ENCODE data around the gene KRT33A.

The KRT33A gene

DNA sequence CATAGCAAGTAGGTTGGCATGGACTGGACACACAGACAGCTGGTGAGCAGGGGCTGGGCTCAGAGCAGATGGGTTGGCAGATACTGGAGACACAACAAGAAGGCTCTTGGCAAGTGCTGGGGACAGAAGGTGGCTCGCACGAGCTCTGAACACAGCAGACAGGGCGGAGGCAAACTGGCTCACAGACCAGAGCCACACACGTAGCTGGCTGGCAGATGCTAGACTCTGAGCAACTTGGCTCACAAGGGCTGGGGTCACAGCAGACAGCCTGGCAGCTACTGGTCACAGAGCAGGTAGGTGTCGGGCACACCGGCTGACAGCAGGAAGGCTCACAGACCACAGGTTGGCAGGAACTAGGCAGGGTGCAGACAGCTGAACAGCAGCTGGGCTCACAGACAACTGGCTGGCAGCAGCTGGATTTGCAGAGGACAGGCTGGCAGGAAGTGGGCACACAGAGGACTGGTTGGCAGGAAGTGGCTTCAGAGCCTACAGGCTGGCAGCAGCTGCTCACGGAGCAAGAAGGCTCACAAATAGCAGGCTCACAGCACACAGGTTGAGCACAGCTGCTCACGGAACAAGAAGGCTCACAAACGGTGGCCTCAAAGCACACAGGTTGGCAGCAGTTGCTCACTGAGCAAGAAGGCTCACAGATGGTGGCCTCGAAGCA lies 42.2 kb downstream of the KRT33A start:
- Histone ChIP-seq H3K27ac (no peak overlapping the region), H3K9me3 (ENCODE audit: low read depth, low read length) (no peaks in the 10 kb centered on the region), H3K36me3 (ENCODE audit: insufficient read depth, low read length) (no peaks in the 10 kb centered on the region), H3K4me3 (no peak overlapping the region), H3K9ac (ENCODE audit: insufficient read length) (no peak overlapping the region)
- DNase-seq (ENCODE audit: low read depth, low spot score), result no peak
- TF ChIP-seq FOXP2 (optimal IDR thresholded peaks at IDR 0.05; ENCODE audit: control extremely low read depth, extremely low read length, insufficient read depth), result no peak

DNA sequence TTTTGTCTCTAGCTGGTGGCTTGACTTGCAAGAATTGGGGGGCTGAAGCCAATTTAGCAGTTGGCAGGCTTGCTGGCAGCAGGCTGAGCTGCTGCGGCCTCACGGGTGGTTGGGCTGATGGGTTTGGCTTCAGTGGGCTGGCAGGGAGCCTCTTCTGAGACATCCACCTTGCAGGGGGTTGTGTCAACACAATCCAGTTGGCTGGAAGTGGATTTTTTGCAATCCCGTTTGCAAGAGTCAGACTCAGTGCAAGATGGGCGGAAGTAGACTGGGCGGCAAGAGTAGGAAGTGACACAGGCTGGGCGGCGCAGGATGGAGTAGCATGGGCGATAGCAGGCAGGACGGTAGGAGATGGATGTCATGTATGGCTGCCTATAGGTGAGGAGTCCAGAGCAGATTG lies 43.0 kb downstream of the KRT33A start:
- Histone ChIP-seq H3K4me3 (no peak overlapping the region), H3K9ac (ENCODE audit: insufficient read length) (no peak overlapping the region), H3K27ac (no peak overlapping the region), H3K9me3 (ENCODE audit: low read depth, low read length) (no peaks in the 10 kb centered on the region), H3K36me3 (ENCODE audit: insufficient read depth, low read length) (no peaks in the 10 kb centered on the region)
- no peak for DNase-seq (ENCODE audit: low read depth, low spot score)
- TF ChIP-seq FOXP2 (optimal IDR thresholded peaks at IDR 0.05; ENCODE audit: control extremely low read depth, extremely low read length, insufficient read depth) (no peak), EZH2 (IDR thresholded peaks at IDR 0.05) (no peak), POLR2AphosphoS5 (IDR thresholded peaks at IDR 0.05; ENCODE audit: borderline replicate concordance, low read depth, low read length) (no peak)

DNA sequence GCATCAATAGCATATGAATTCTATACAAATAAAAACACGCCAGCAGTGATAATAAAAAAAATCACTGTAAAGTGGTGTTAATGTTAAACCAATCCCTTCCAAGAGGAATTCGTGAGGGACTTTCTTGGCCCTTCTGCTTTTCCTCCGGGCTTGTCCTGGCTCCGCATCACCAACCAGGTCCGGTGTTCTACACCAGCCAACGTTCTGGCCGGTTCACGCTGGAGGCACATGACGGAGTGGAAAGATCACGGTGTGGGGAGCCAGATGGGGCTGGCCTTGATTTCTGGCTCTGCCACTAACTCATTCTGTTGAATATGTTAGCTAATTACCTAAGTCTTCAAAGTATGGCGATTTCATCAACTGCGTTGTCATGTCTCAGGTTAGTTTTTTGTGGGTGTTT lies 46.5 kb downstream of the KRT33A start:
- no peak for DNase-seq (ENCODE audit: low read depth, low spot score)
- TF ChIP-seq POLR2AphosphoS5 (IDR thresholded peaks at IDR 0.05; ENCODE audit: borderline replicate concordance, low read depth, low read length), result no peak
- TF ChIP-seq EZH2 (IDR thresholded peaks at IDR 0.05), result no peak
- TF ChIP-seq FOXP2 (optimal IDR thresholded peaks at IDR 0.05; ENCODE audit: control extremely low read depth, extremely low read length, insufficient read depth), result no peak
- Histone ChIP-seq H3K9me3 (ENCODE audit: low read depth, low read length) (no peaks in the 10 kb centered on the region), H3K36me3 (ENCODE audit: insufficient read depth, low read length) (no peaks in the 10 kb centered on the region), H3K27ac (no peak overlapping the region), H3K9ac (ENCODE audit: insufficient read length) (no peak overlapping the region), H3K4me3 (no peak overlapping the region)

DNA sequence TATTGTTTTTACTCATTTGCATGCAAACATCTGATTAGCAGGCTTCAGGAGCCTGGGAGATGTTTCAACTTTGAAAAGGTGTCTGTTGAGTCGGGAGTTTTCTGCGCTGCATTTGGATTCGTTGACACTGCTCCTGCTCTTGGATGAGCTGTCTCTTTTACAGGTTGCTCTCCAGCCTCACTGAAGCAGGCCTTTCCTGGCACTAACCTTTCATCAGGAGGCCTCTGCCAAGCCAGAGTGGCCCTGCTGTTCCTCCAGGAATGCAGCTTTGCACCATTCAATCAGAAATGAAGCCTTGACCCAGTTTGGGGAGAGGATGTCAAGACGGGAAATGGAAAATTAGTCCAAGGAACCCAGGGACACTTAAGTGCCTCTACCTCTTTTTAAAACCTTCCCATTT lies 47.6 kb downstream of the KRT33A start:
- DNase-seq (ENCODE audit: low read depth, low spot score), result no peak
- H3K27ac ChIP-seq, result no peak overlapping the region
- no peaks in the 10 kb centered on the region for H3K9me3 ChIP-seq (ENCODE audit: low read depth, low read length)
- H3K9ac ChIP-seq (ENCODE audit: insufficient read length), result no peak overlapping the region
- no peaks in the 10 kb centered on the region for H3K36me3 ChIP-seq (ENCODE audit: insufficient read depth, low read length)
- H3K4me3 ChIP-seq, result no peak overlapping the region
- TF ChIP-seq FOXP2 (optimal IDR thresholded peaks at IDR 0.05; ENCODE audit: control extremely low read depth, extremely low read length, insufficient read depth), result no peak
- no peak for TF ChIP-seq POLR2AphosphoS5 (IDR thresholded peaks at IDR 0.05; ENCODE audit: borderline replicate concordance, low read depth, low read length)
- TF ChIP-seq EZH2 (IDR thresholded peaks at IDR 0.05), result no peak

DNA sequence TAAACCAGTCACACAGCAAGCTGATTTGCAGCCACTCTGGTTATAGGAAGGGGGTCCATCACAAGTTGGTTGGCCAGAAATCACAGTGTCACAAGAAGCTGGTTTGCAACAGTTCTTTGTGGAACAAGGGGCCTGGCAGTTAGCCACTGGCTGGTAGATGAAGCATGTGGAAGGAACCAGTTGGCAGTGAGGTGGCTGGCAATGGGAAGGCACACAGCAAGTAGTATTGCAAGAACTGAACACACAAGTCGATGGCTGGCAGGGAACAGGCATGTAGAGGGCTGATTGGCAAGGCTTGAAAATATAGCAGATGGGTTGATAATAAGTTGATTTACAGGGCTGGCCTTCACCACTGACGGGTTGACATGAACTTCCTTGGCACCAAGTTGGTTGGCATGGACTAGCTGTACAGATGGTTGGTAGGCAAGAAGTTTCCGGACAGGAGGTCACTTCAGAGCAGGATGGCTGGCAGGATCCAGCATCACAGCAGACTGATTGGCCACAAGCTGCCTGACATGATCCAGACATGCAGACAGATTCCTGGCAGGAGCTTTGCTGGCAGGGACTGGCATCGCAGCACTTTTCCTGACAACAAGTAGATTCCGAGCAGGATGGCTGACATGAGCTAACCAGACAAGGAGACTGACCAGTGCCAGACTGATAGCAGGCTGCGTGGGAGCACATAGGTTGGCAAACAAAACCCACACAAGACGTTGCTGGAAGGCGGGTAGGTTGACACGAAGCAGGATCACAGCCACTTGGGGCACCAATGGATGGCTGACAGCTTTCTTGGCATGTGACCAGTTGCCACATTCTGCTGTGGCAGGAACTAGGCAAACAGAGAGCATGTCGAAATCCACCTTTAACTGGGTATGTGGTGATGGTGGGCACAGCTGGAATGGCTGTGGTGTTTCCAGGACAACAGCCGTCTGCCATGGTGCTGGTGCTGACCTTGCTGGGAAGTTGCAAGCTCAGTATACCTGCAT lies 48.4 kb downstream of the KRT33A start, which contains the start of gene KRTAP29-1:
Gene KRTAP29-1 (minus strand): TSS at position 936 of the 986 bp plus-strand sequence. CDS start 0 bp downstream, at position 936.
- no peak within 1 kb of the TSS for H3K4me3 ChIP-seq
- H3K27ac ChIP-seq, result no peak within 1 kb of the TSS
- no peak for DNase-seq (ENCODE audit: low read depth, low spot score)
- H3K9ac ChIP-seq (ENCODE audit: insufficient read length), result no peak within 1 kb of the TSS
- TF ChIP-seq POLR2AphosphoS5 (IDR thresholded peaks at IDR 0.05; ENCODE audit: borderline replicate concordance, low read depth, low read length) (no peak), EZH2 (IDR thresholded peaks at IDR 0.05) (no peak), FOXP2 (optimal IDR thresholded peaks at IDR 0.05; ENCODE audit: control extremely low read depth, extremely low read length, insufficient read depth) (no peak)
- no peaks in the 10 kb centered on the region for H3K36me3 ChIP-seq (ENCODE audit: insufficient read depth, low read length)
- H3K9me3 ChIP-seq (ENCODE audit: low read depth, low read length), result no peaks in the 10 kb centered on the region

DNA sequence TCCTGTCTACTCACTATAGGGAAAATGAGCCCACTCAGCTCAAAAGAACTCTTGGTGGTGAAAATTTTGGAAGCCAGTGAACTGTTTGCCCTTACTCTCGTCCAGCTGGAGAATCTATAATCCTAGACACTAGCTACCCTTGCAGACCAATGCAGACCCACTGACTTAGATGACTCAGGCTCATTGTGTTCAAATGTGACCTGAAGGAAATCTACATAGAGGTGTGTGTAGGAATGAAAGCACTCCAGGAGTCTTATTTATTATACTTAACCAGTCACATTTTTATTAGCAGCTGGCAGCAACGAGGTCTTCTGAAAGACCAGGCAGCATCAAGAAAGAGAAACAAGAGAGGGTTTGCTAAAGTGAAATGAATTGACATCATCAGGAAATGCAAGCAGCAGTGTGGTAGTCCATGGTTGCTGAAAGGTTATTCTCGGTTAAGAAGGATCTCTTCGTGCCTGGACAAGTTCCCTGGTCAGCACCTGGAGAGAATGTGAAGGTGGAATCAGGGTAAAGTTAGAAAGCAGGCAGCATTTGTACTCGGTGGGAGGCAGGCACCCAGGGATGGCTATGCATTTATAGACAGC lies 49.3 kb downstream of the KRT33A start:
- H3K27ac ChIP-seq, result no peak overlapping the region
- no peak overlapping the region for H3K4me3 ChIP-seq
- no peak for DNase-seq (ENCODE audit: low read depth, low spot score)
- H3K9me3 ChIP-seq (ENCODE audit: low read depth, low read length), result no peaks in the 10 kb centered on the region
- no peak for TF ChIP-seq FOXP2 (optimal IDR thresholded peaks at IDR 0.05; ENCODE audit: control extremely low read depth, extremely low read length, insufficient read depth)
- no peak for TF ChIP-seq POLR2AphosphoS5 (IDR thresholded peaks at IDR 0.05; ENCODE audit: borderline replicate concordance, low read depth, low read length)
- TF ChIP-seq EZH2 (IDR thresholded peaks at IDR 0.05), result no peak
- H3K9ac ChIP-seq (ENCODE audit: insufficient read length), result no peak overlapping the region
- H3K36me3 ChIP-seq (ENCODE audit: insufficient read depth, low read length), result no peaks in the 10 kb centered on the region

DNA sequence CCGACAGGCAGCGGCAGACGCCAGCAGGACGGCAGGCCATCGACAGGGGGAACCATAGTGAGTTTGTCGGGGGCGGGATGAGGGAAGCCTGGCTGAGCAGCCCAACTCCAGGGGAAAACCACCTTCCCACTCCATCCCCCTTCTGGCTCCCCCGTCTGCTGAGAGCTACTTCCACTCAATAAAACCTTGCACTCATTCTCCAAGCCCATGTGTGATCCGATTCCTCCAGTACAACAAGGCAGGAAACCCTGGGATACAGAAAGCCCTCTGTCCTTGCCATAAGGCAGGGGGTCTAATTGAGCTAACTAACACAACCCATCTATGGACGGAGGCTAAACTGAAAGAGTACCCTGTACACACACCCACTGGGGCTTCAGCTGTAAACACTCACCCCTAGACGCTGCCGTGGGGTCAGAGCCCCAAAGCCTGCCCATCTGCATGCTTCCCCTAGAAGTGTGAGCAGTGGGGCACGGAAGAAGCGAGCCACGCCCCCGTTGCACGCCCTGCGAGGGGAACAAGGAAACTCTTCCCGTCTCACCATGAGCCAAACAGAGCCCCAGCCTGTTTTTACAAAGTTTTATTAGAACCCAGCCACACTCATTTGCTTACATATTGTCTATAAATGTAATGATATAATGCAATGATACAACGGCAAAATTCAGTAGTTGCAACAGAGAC lies 52.0 kb downstream of the KRT33A start:
- TF ChIP-seq POLR2AphosphoS5 (IDR thresholded peaks at IDR 0.05; ENCODE audit: borderline replicate concordance, low read depth, low read length), result no peak
- no peak for TF ChIP-seq FOXP2 (optimal IDR thresholded peaks at IDR 0.05; ENCODE audit: control extremely low read depth, extremely low read length, insufficient read depth)
- no peak for TF ChIP-seq EZH2 (IDR thresholded peaks at IDR 0.05)
- no peak for DNase-seq (ENCODE audit: low read depth, low spot score)
- Histone ChIP-seq H3K9me3 (ENCODE audit: low read depth, low read length) (no peaks in the 10 kb centered on the region), H3K4me3 (no peak overlapping the region), H3K27ac (no peak overlapping the region), H3K36me3 (ENCODE audit: insufficient read depth, low read length) (no peaks in the 10 kb centered on the region), H3K9ac (ENCODE audit: insufficient read length) (no peak overlapping the region)

DNA sequence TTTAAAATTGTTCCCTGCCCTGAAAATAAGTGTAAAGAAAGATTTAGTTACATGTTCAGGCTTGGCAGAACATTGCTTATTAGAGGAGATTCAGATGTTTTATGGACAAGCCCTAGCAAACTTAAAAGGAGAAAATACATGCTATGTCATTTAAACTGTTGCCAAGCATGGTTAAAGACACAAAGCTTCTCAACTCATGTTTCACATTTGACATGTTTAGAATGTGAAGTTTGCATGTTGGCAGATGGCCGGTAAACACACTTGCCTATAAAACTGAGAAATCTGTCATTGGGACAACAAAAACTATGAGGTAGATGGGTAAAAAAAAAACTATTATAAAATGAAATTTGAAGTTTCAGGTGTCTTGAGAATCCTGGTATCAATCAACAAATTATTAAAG lies 53.8 kb downstream of the KRT33A start:
- Histone ChIP-seq H3K27ac (no peak overlapping the region), H3K36me3 (ENCODE audit: insufficient read depth, low read length) (no peaks in the 10 kb centered on the region), H3K9ac (ENCODE audit: insufficient read length) (no peak overlapping the region), H3K4me3 (no peak overlapping the region), H3K9me3 (ENCODE audit: low read depth, low read length) (no peaks in the 10 kb centered on the region)
- no peak for TF ChIP-seq POLR2AphosphoS5 (IDR thresholded peaks at IDR 0.05; ENCODE audit: borderline replicate concordance, low read depth, low read length)
- DNase-seq (ENCODE audit: low read depth, low spot score), result no peak

Measured in SK-N-MC (cell line).